ENCODE data around the gene PIGC. TPM values are rescaled to one million over a fixed set of nuclear protein-coding genes. Genes with fewer than 3 reads are reported as not detected.

PIGC gene
- total and polyA plus RNA-seq, 8 donors = 1.2 to 27.9 (median 17.0) TPM

DNA sequence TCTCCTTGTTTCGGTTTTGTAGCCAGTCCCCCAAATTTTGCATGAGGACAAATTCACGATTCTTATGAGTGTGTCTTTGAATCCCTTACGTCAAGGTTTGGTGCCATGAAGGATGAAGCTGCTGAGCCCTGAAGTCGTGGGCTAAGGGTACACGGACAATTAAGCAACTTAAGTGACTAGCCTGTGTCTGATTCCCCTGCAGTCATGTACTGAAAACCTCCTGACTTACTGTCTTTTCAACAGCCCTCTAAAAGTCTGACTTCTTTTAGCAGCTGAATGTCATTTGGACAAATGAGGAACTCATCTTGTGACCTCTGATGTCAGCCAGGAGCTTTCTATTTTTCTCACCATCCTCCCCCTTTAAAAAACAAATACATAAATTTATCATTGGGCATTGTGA is 50.5 kb downstream of the PIGC start:
- Histone ChIP-seq H3K36me3 (no peaks in the 10 kb centered on the region), H3K9me3 (no peaks in the 10 kb centered on the region), H3K27me3 (no peaks in the 10 kb centered on the region), H3K4me3 (no peak overlapping the region), H3K4me1 (peaks cover 6 to 51% (median 18%) of the 10 kb centered on the region in 4 donors), H3K27ac (peak overlapping the region in 1 of 5 donors; percentile 74)
- 87 to 91% (median 91%) methylated on average over 5 of the region's 5 CpGs for WGBS, 5 donors
- TF ChIP-seq POLR2AphosphoS5 (IDR thresholded peaks at IDR 0.05) (no peak), POLR2A (IDR thresholded peaks at IDR 0.05) (no peak), EP300 (IDR thresholded peaks at IDR 0.05) (no peak)
- TF ChIP-seq, protein P1, sequence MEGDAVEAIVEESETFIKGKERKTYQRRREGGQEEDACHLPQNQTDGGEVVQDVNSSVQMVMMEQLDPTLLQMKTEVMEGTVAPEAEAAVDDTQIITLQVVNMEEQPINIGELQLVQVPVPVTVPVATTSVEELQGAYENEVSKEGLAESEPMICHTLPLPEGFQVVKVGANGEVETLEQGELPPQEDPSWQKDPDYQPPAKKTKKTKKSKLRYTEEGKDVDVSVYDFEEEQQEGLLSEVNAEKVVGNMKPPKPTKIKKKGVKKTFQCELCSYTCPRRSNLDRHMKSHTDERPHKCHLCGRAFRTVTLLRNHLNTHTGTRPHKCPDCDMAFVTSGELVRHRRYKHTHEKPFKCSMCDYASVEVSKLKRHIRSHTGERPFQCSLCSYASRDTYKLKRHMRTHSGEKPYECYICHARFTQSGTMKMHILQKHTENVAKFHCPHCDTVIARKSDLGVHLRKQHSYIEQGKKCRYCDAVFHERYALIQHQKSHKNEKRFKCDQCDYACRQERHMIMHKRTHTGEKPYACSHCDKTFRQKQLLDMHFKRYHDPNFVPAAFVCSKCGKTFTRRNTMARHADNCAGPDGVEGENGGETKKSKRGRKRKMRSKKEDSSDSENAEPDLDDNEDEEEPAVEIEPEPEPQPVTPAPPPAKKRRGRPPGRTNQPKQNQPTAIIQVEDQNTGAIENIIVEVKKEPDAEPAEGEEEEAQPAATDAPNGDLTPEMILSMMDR (IDR thresholded peaks at IDR 0.05) = no peak
- DNase-seq = no peak
- intact Hi-C loops (cut with DNase I; ENCODE audit: low total_unique reads) = no loop called here

DNA sequence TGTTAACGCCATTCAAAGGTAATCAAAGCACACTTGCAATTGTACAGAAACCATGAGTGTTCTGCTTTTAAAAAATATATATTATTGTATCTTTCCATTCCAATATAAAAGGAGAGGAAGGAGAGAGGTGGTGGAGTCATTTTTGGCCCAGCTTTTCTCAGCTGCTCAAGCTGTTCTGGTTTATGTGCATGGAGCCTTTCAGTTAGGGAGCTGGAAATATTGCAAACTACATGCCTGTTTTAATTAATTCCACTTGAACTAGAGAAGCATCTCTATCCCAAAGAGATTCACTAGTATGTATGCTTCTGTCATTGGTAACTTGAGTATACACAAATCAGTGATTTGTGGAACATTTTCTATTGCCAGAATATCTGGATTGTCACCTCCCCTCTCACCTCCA is 51.9 kb downstream of the PIGC start:
- TF ChIP-seq, protein P1 (IDR thresholded peaks at IDR 0.05) = no peak
- TF ChIP-seq EP300 (IDR thresholded peaks at IDR 0.05) (no peak), POLR2A (IDR thresholded peaks at IDR 0.05) (no peak), POLR2AphosphoS5 (IDR thresholded peaks at IDR 0.05) (no peak)
- 94 to 100% (median 94%) methylated on average over 1 of the region's 1 CpG for WGBS, 5 donors
- H3K27ac ChIP-seq = peak overlapping the region in 1 of 5 donors; percentile 64
- no peaks in the 10 kb centered on the region for H3K36me3 ChIP-seq
- peaks cover 6 to 37% (median 12%) of the 10 kb centered on the region in 4 donors for H3K4me1 ChIP-seq
- no peak overlapping the region for H3K4me3 ChIP-seq
- no peak for DNase-seq
- no peaks in the 10 kb centered on the region for H3K9me3 ChIP-seq
- intact Hi-C loops (cut with DNase I; ENCODE audit: low total_unique reads) = no loop called here
- no peaks in the 10 kb centered on the region for H3K27me3 ChIP-seq

Other genes starting within 250 kb of the PIGC start
- not detected for gene C1orf105, start 23.4 kb downstream of the PIGC start, total RNA-seq
- under 1 TPM in 1 of 3 donors, not detected in 2; 0.37 TPM for gene C1orf105, start 23.4 kb downstream of the PIGC start, polyA plus RNA-seq
- 10 to 100 TPM; 12.5 to 83.7 (median 23.9) TPM for gene SUCO, start 89.1 kb upstream of the PIGC start, total RNA-seq
- gene SUCO, start 89.1 kb upstream of the PIGC start, polyA plus RNA-seq = 1 to 10 TPM; 4.9 to 8.9 (median 5.0) TPM
- not detected for gene FASLG, start 215.0 kb upstream of the PIGC start, total RNA-seq
- under 1 TPM in 2 of 3 donors, not detected in 1; 0.05 to 0.12 TPM for gene FASLG, start 215.0 kb upstream of the PIGC start, polyA plus RNA-seq

Data from stomach (tissue), 9 donors.